Measurements from ENCODE around the gene TLDC2. TPM values are rescaled to one million over a fixed set of nuclear protein-coding genes. Genes with fewer than 3 reads are reported as not detected.

TLDC2 gene
- total and polyA plus RNA-seq, 2 of the 8 experiments (the other 6 are each of a cell fraction or from before 2014, with no cell fraction given): 0.29 to 0.34 TPM

DNA sequence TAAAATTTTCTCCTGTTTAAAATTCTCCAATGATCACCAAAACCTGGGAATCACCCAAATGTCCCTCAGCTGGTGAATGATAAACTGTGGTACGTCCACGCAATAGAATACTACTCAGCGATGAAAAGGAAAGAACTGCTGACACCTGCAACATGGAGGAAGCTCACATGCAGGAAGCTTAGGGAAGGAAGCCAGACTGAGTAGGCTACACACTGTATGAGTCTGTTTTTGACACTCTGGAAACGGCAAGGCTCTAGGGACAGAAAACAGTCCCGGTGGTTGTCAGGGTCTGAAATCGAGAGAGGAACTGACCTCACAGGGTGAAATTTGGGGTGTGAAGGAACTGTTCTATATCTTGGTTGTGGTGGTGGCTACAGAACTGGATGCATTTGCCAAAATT, 25.2 kb upstream of the TLDC2 start:
- H2BK20ac ChIP-seq (ENCODE audit: low read length): no peak overlapping the region
- no peak overlapping the region for H4K91ac ChIP-seq (replicated peaks; ENCODE audit: insufficient read length, low read length)
- no peak overlapping the region for H3K4ac ChIP-seq (replicated peaks; ENCODE audit: insufficient read length, low read depth, low read length)
- H3K56ac ChIP-seq (replicated peaks; ENCODE audit: insufficient read length, low read depth, low read length): no peak overlapping the region
- H4K20me1 ChIP-seq (replicated peaks in 1 of 2; ENCODE audit: control insufficient read depth in 1 of 2, insufficient read depth in 2 of 2, low read length in 2 of 2): peaks cover 0 to 12% of the 10 kb centered on the region in 2 experiments
- no peak overlapping the region for H3K27ac ChIP-seq (ENCODE audit: low read depth, low read length)
- peaks cover 3 to 4% of the 10 kb centered on the region in 2 experiments; a peak in 3 of 4 replicates for H3K9me3 ChIP-seq (ENCODE audit: insufficient read depth in 2 of 2, low read depth in 1 of 2, low read length in 1 of 2)
- H3K23ac ChIP-seq (ENCODE audit: insufficient read length): no peak overlapping the region
- H3K79me1 ChIP-seq (ENCODE audit: low read depth, low read length): peaks cover 8% of the 10 kb centered on the region
- peaks cover 2% of the 10 kb centered on the region; the same call in 1 of the 2 replicates for H3K23me2 ChIP-seq (ENCODE audit: low read depth, low read length)
- no peak overlapping the region for H3K4me2 ChIP-seq (ENCODE audit: insufficient read depth in 1 of 2, low read depth in 2 of 2, low read length in 2 of 2)
- H3K4me1 ChIP-seq (replicated peaks in 1 of 4; ENCODE audit: control insufficient read depth in 3 of 4, insufficient read depth in 4 of 4, low read length in 3 of 4): peaks cover 0 to 13% (median 9%) of the 10 kb centered on the region in 4 experiments; a peak in 5 of 7 replicates
- H3K9ac ChIP-seq (replicated peaks in 1 of 4; ENCODE audit: extremely low read depth in 1 of 4, low read depth in 3 of 4, low read length in 3 of 4): no peak overlapping the region
- H2BK5ac ChIP-seq (ENCODE audit: low read depth, low read length): no peak overlapping the region
- DNase-seq (ENCODE audit: low read depth in 1 of 2, low spot score in 2 of 2): no peak
- peaks cover 0 to 3% (median 0%) of the 10 kb centered on the region in 4 experiments; a peak in 2 of 8 replicates for H3K36me3 ChIP-seq (ENCODE audit: control insufficient read depth in 2 of 4, insufficient read depth in 4 of 4, low read length in 3 of 4)
- H3K79me2 ChIP-seq (ENCODE audit: control insufficient read depth in 1 of 2, insufficient read depth in 2 of 2, low read length in 2 of 2): peaks cover 0 to 22% of the 10 kb centered on the region in 2 experiments; a peak in 2 of 4 replicates
- no peak overlapping the region; the same call in 1 of the 2 replicates for H3K18ac ChIP-seq (ENCODE audit: extremely low read depth, low read length)
- ChIA-PET POLR2A (ENCODE audit: partially characterized antibody) (interaction anchor here (1.5 to 4.0 kb wide), 3 partner anchors 12 to 14 kb away, joined by 3 to 30 read pairs (median 4); a partner anchor contains a TSS), CTCF (ENCODE audit: partially characterized antibody) (interaction anchor here (3.6 kb wide), 1 partner anchor 42 kb away, joined by 11 read pairs; no protein-coding TSS in a partner anchor)
- no peak overlapping the region for H4K8ac ChIP-seq (ENCODE audit: extremely low read depth, insufficient read depth, low read length)
- H2AK5ac ChIP-seq (ENCODE audit: low read depth, low read length): no peak overlapping the region
- no peak overlapping the region for H2BK12ac ChIP-seq (ENCODE audit: low read depth, low read length)
- no peak overlapping the region for H2BK120ac ChIP-seq (replicated peaks; ENCODE audit: low read depth, low read length)
- no peak overlapping the region for H4K5ac ChIP-seq (ENCODE audit: insufficient read length, low read depth, low read length)
- H3K4me3 ChIP-seq (ENCODE audit: extremely low read depth in 1 of 4, insufficient read depth in 2 of 4, low read depth in 3 of 4, low read length in 4 of 4): no peak overlapping the region
- FAIRE-seq: no peak
- no peak overlapping the region for H2BK15ac ChIP-seq (ENCODE audit: low read length)
- H3K27me3 ChIP-seq (replicated peaks in 1 of 4; ENCODE audit: control insufficient read depth in 3 of 4, extremely low read depth in 1 of 4, insufficient read depth in 3 of 4, low read length in 3 of 4): no peaks in the 10 kb centered on the region
- H2AFZ ChIP-seq (ENCODE audit: low read length): no peak overlapping the region
- 95% methylated on average over 6 of the region's 6 CpGs; no CpG with 5 or more reads in 1 of the 2 experiments for WGBS, 2 experiments (ENCODE audit: extremely low coverage in 1 of 2, insufficient coverage in 1 of 2, insufficient read length in 1 of 2, insufficient replicate concordance in 2 of 2, low coverage in 1 of 2, low lambda C conversion rate in 2 of 2, missing lambda C conversion rate in 1 of 2)
- no peak overlapping the region for H3K14ac ChIP-seq (ENCODE audit: insufficient read length)
- no peak for TF ChIP-seq SRF (IDR thresholded peaks at IDR 0.05; ENCODE audit: low read depth, low read length)
- no peak for TF ChIP-seq HDAC6 (IDR thresholded peaks at IDR 0.05; ENCODE audit: low read depth, low read length)
- no peak for TF ChIP-seq POLR2A (IDR thresholded peaks at IDR 0.05; ENCODE audit: control extremely low read depth in 1 of 2, low read depth in 2 of 2, low read length in 2 of 2)
- TF ChIP-seq RFX5 (IDR thresholded peaks at IDR 0.05; ENCODE audit: borderline replicate concordance, low read depth, low read length): no peak
- no peak for TF ChIP-seq CHD1 (IDR thresholded peaks at IDR 0.05; ENCODE audit: low read depth, low read length)
- TF ChIP-seq MAFK (IDR thresholded peaks at IDR 0.05; ENCODE audit: low read depth, low read length): peak; percentile 35; the same call in 1 of the 2 replicates
- no peak for TF ChIP-seq KDM4A (IDR thresholded peaks at IDR 0.05; ENCODE audit: low read depth, low read length, severe bottlenecking)
- TF ChIP-seq ZNF274 (IDR thresholded peaks at IDR 0.05; ENCODE audit: borderline replicate concordance, extremely low read depth, low read length): no peak
- no peak for TF ChIP-seq ATF3 (IDR thresholded peaks at IDR 0.05; ENCODE audit: insufficient read depth, low read depth, low read length)
- TF ChIP-seq JUN (IDR thresholded peaks at IDR 0.05; ENCODE audit: low read depth, low read length): no peak
- peak; percentile 66 for TF ChIP-seq KDM1A (IDR thresholded peaks at IDR 0.05; ENCODE audit: borderline replicate concordance, low read length)
- TF ChIP-seq TCF12 (IDR thresholded peaks at IDR 0.05; ENCODE audit: low read depth, low read length): no peak
- no peak for TF ChIP-seq GABPA (IDR thresholded peaks at IDR 0.05; ENCODE audit: borderline replicate concordance, insufficient read depth, low read length)
- TF ChIP-seq PHF8 (conservative IDR thresholded peaks at IDR 0.05; ENCODE audit: low read depth, low read length): no peak

All from H1 (cell line).